HepG2 (cell line): ENCODE data around the gene SH3BP2.

ENCODE experiments used
- BHLHE40 ChIP-seq: IDR thresholded peaks from 2 replicates; pipeline ENCODE4 v1.6.1; 2011; ENCODE audit warnings: low read length, improper control_type of control experiment
- HNRNPK ChIP-seq: fragments of 200-400 bp; formaldehyde crosslinking; IDR thresholded peaks from 2 replicates; pipeline ENCODE4 v1.6.1; 2018; ENCODE audit warnings: low read length, low read depth, moderate library complexity, mild to moderate bottlenecking; ENCODE audit not compliant: poor library complexity, severe bottlenecking
- JUND ChIP-seq: sonication (generic); formaldehyde crosslinking; IDR thresholded peaks from 2 replicates; pipeline ENCODE4 v1.8.0; 2022; ENCODE audit warnings: mild to moderate bottlenecking, missing genetic modification reagents
- NPAS2 ChIP-seq: sonication (generic); formaldehyde crosslinking; IDR thresholded peaks from 2 replicates; pipeline ENCODE4 v1.8.0; 2022; ENCODE audit warnings: mild to moderate bottlenecking, missing genetic modification reagents, borderline replicate concordance
- PAF1 ChIP-seq: IDR thresholded peaks from 2 replicates; pipeline ENCODE4 v1.6.1; 2016; ENCODE audit warnings: missing genetic modification reagents, missing compliant biosample characterization
- RFX5 ChIP-seq: IDR thresholded peaks from 2 replicates; pipeline ENCODE4 v1.6.1; 2011; ENCODE audit warnings: low read depth, low read length, improper control_type of control experiment
- RFXAP ChIP-seq: sonication (generic); formaldehyde crosslinking; IDR thresholded peaks from 2 replicates; pipeline ENCODE4 v1.4.0; 2020; ENCODE audit warnings: missing genetic modification reagents, borderline replicate concordance
- STAG1 ChIP-seq: sonication (generic); formaldehyde crosslinking; IDR thresholded peaks from 2 replicates; pipeline ENCODE4 v1.4.0; 2020; ENCODE audit warnings: missing genetic modification reagents
- USF2 ChIP-seq, 2 experiments: sonication (generic) in 1 of 2; formaldehyde crosslinking in 1 of 2; IDR thresholded peaks; 2 replicates each; pipeline versions ENCODE4 v1.5.1 to v1.6.1; 2011 to 2020; ENCODE audit warnings: borderline replicate concordance in 1 of 2, low read depth in 1 of 2, low read length in 1 of 2, mild to moderate bottlenecking in 1 of 2, missing genetic modification reagents in 1 of 2, moderate library complexity in 1 of 2
- ZBTB20 ChIP-seq: sonication (generic); formaldehyde crosslinking; IDR thresholded peaks from 2 replicates; pipeline ENCODE4 v1.8.1; 2023; ENCODE audit warnings: missing genetic modification reagents, low read depth, mild to moderate bottlenecking, borderline replicate concordance
- ZNF335 ChIP-seq: sonication (generic); formaldehyde crosslinking; IDR thresholded peaks from 2 replicates; pipeline ENCODE4 v1.4.0; 2020; ENCODE audit warnings: missing genetic modification reagents
- ZSCAN29 ChIP-seq: sonication (generic); formaldehyde crosslinking; conservative IDR thresholded peaks from 2 replicates; pipeline ENCODE4 v1.4.0; 2020; ENCODE audit warnings: mild to moderate bottlenecking, missing genetic modification reagents

GRCh38 chr4:2886622-2887021 lies 93.7 kb downstream of the SH3BP2 start:
- TF ChIP-seq JUND (no peak), NPAS2 (no peak), PAF1 (CRISPR knock-in tag) (no peak), USF2 (IDR thresholded peaks at IDR 0.05; ENCODE audit: low read depth, low read length) (no peak), USF2 (CRISPR knock-in tag; IDR thresholded peaks at IDR 0.05; ENCODE audit: borderline replicate concordance) (no peak), RFXAP (CRISPR knock-in tag) (no peak), ZNF335 (CRISPR knock-in tag) (no peak), ZSCAN29 (CRISPR knock-in tag) (no peak), HNRNPK (no peak), BHLHE40 (no peak), ZBTB20 (no peak), RFX5 (no peak), STAG1 (CRISPR knock-in tag) (no peak)
